Limb (tissue), 2 donors: ENCODE results near the gene APH1B.
"Not testable (repeated sequence)": the region's sequence is repeated elsewhere in the genome, so short reads cannot be mapped to it uniquely, and the experiment has no call there.

ENCODE experiments used
- DNase-seq, 2 donors: peaks; one replicate each; pipeline ENCODE4 v3.0.0-alpha.2; 2016; ENCODE audit errors: extremely low spot score in 2 of 2

APH1B gene

DNA sequence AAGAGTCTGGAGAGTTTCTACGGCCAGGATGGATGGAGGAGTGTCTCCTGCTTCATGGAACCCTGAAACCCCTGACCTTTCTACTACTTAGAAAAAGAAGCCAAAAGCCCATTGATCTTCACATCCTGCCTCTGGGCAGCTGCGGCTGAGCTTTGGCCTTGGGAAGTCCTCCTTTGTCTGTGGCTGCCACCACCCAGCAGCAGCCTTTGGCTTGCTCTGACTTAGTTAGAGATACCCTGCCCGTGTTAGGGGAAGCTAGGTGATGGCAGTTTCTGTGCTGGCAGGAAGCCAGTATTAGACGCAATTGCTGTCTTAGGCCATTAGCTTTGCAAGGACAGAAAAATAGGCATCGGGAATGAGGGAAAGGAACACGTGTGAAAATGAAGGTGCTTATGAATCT is 18.8 kb downstream of the APH1B start:
- DNase-seq: no peak

DNA sequence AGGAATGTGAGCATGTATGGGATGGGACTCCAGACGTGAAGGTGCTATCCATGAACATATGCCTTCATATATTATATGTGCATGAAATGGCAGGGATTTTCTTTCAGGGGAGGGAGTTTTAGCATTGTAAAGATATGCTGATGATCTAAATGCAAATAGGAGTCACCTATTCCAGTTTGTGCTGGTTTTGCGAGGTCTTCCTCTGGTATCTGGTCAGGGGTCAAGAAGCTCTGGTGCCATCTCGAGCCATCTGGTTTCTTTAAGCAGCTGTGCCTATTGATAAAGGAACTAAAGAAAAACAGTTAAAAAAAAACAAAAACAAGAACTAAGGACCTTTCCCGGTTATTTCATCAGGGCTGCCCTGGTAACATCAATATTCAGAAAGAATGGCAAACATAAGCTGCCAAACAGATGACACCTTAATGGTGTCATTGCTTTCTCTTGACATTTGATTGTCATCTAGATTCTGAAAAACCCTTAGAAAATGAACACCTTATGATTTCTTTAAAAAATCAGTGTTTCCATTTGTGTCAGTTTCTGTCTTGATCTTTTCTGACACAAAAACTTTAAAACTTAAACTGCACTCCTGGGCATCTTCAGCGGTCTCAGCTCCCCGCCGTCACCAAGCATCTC is 22.7 kb downstream of the APH1B start:
- DNase-seq: no peak

DNA sequence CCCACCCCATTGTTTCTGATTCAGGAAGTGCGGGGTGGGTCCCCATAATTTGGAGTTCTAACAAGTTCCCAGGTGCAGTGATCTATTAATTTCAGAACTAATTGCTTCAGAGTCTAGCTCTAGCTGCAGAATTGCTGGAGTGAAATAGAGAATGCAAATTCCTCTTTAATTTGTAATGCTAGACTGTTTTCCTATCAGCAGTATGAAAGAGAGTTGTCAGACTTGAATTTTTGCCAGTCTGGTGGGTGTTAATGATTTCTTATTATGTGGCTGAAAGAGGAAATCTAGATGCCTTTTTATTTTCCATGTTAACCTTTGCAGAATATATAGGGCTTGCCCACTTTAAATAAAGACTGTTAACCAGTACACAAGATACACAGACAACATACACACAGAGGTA is 23.7 kb downstream of the APH1B start:
- DNase-seq: no peak

DNA sequence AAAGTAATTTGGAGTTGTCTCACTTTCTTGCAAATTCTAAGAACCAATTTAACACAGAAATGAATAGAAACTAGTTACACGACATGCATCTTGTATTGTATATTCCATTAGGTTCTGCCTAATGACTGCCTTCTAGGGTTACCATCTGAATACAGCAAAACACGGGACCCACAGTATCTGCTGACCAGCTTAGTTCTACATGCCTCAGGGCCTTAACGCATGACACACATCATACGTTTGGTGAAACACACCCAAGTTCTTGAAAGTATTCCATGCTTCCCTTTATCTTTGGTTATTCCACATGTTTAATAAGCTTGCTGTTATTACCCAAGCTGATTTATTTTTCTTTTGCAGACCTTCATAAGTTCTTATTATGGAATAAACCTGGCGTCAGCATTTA is 27.9 kb downstream of the APH1B start:
- DNase-seq: no peak

DNA sequence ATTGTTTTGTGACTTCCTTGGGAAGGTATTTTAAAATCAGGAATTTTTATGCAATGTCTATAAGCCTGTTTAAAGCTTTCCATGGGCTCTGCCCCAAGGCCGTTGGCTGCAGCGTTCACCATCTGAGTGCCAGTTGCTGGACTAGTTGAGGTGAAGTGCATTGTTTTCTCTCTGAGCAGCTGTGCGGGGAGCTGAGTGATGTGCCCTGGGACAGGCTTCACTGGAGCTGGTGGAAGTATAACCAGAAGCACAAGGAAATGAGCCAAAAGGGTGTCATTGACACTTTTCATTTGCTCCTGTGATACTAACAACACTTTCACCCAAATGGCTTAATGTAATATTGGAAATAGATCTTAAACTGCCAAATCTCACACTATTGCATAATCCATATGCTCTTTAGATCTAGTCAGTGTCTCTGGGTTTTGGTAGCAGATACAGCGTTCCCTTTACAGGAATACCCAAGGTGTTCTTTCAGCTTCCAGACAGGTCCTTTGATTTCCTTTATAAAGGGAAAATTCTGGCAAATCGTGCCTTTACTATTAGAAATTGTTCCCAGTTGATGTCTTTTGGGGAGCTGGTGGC is 29.2 kb downstream of the APH1B start:
- DNase-seq: no peak

DNA sequence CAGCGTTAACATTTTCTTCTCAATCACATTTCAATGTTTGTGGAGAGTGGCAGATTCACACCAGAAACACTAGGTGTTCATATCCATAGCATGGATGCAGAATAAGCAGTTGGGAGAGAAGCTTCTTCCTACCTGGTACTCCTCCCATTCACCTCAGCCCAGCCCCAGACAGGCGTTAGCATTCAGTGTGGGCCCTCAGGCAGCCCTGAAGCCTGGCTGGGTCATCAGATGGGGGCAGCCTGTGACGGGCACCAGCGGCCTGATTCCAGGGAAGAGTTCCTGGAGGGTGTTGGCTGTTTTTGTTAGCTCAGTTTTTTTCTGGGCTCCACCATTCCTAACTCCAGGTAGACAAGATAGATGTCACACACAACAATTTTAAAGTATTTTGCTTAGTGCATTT is 31.1 kb downstream of the APH1B start:
- no peak for DNase-seq

DNA sequence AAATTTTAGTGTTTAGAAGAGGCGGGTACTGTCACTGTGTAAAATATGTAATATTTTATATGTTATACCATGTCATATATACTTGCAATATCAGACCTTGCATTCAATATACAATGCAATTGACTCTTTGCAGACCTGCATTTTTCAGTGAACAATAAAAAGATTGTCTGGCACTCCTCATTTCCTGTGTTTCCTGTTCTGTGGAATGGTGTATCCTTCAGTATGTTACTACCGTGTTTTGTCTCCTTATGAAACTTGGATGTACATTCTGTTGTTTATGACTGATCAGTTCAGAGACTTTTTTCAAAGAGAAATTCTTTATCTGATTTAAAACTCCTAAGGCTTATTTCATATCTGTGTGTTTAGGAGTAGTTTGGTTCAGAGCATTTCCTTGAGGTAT is 31.5 kb downstream of the APH1B start:
- DNase-seq: no peak

DNA sequence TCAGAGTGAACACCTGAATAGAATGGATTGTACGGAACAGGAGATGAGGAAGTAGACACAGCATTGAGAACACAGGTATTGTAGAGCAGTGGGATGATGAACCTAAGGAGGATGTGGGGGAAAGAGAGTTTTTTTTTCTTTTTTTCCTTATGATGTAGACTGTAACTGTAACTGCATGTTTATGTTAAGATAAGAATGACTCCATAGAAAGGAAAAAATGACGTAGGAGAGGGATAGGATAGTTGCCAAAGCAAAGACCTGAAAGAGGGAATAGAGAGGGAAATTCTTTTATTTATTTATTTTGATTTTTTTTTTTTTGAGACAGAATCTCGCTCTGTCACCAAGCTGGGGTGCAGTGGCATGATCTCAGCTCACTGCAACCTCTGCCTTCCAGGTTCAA is 33.2 kb downstream of the APH1B start:
- DNase-seq: no peak

DNA sequence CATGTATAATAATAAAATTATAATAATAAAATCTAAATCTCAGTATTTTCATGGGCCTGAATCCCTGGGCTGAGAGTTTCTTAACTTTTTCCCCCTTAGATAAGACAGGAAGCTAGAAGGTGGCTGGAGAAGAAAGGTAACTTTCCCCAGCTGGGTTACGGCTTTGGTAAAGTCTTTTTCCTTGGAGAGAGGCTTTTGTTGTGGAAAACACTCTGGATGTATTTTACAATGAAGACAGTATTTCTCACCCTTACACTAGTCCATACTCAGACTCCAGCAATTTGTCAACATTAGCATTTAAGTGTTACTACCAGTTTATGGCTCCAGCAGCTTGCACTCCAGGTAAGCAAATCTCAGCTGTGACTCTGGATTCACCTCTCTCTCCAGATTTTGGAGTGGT is 34.9 kb downstream of the APH1B start:
- no peak for DNase-seq

DNA sequence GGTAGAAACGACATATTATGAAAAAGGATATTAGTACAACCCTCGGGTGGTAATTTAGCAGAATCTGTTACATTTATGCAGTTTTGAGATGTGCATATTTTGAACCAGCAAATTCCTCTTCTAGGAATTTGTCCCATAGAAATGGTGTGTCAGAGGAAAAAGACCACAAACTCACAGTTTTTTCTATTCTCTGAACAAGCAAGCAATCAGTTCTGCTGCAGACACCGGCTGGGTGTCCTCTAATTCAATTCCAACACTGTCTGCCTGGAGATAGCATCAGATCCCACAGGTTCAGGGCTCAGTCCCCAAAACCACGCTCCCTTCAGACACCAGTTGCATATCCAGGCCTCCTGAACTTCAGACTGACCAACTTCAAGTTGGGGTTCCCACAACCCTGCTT is 36.4 kb downstream of the APH1B start:
- DNase-seq: no peak

DNA sequence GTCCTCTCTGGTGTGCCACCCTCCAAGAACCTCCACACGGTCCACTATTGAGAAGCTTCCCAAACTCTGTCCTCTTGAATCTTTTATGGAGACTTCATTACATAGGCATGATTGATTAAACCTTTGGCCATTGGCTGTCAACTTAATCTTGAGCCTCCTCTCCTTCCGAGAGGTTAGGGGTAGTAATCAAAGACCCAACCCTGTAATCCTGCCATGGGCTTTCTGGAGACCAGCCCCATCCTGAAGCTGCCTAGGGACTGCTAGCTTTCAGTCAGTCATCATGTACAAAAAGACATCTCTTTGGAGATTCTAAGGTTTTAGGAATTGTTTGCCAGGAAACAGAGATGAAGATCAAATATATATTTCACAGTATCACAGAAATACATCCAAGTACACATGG is 37.0 kb downstream of the APH1B start:
- DNase-seq: no peak

DNA sequence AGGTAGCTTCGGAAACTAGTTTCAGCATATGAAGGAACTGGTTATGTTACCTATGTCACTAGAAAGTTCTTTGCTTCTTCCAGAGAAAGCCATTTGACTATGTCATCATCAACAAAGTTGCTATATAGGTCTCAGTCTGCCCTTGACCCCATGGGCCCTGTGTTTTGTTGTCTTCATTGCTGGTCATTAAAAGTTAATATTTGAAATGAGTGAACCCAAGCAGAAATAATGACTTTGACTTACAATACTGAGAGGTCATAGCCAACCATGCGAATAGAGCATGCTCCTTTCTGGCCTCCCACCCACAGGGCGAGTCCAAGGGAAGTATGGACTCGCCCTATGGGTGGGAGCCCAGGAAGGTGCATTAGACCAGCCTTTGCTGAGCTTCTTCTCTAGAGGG is 40.9 kb downstream of the APH1B start:
- DNase-seq: no peak

DNA sequence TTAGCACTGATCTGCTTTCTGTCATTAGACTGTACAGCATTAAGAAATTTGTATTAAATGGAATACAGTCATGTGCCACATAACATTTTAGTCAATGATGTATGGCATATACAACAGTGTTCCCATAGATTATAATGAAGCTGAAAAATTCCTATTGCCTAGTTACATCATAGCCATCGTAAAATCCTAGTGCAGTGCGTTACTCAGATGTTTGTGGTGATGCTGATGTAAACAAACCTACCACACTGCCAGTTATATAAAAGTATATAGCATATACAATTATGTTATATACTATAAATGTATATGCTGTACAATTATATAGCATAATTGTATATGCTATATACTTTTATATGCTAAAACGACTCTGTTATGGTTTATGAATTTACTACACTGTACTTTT is 41.7 kb downstream of the APH1B start:
- DNase-seq: no peak

DNA sequence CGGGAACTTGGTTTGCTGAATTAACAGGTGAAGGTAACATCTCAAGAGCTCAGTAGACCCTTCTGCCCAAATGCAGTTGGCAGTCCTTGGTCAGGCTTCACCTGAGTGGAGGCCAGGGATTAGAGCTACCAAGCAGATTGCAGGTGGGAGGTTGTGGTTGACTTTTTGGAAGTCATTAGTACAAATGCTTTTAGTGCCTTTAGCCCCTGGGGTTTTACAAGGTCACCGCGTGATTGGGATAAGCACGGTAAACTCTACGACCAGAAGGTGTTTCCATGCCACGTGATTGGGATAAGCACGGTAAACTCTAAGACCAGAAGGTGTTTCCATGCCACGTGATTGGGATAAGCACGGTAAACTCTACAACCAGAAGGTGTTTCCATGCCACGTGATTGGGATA is 43.0 kb downstream of the APH1B start:
- not testable (repeated sequence) for DNase-seq

DNA sequence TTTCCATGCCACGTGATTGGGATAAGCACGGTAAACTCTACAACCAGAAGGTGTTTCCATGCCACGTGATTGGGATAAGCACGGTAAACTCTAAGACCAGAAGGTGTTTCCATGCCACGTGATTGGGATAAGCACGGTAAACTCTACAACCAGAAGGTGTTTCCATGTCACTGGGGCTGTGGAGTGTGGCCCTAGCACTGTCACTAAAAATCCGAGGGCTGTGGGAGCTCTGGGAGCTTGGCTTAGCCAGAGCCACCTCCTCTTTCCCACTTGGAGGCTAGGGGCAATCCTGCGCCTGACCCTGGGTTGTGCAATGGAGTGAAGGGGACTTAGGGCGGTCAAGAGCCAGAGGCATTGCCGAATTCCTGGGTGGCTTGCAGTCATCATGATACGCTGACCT is 43.6 kb downstream of the APH1B start:
- DNase-seq: not testable (repeated sequence)

DNA sequence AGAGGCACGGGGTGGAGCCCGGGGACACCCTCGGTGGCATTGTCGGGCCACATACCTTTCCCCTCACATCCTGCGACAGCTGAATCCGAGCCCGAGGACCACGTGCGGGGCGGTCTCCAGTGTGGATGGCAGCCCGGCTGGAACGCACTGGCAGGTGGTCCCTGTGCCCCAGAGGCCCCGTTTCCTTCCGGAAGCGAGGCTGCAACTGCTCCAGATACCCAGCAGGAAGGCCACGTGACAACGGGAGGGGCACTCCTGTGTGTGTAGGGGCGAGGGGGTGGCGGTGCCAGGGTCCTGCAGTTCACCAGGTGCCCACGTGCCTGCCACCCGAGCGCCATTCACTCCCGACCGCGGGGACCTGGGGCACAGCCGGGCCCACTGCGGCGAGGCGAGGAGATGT is 44.1 kb downstream of the APH1B start:
- no peak for DNase-seq

DNA sequence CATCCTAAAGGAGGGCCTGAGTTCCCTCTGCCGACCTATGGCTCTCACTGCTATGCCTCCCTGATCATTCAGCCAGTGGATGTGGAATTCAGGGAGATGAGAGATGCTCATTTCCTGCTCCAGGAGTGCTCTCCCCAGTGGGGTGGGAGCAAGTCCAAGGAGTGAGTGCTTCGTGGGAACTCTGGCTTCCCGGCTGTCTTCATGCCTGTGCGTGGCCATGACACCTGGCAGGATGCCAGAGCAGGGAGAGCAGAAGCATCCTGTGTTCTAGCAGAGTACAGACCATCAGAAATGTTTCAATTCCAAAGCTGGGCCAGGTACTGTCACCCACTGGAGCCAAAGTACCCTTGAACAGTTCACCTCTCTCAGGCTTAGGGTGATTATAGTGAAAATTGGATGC is 45.1 kb downstream of the APH1B start:
- DNase-seq: peak in 1 of 2 donors; percentile 46

DNA sequence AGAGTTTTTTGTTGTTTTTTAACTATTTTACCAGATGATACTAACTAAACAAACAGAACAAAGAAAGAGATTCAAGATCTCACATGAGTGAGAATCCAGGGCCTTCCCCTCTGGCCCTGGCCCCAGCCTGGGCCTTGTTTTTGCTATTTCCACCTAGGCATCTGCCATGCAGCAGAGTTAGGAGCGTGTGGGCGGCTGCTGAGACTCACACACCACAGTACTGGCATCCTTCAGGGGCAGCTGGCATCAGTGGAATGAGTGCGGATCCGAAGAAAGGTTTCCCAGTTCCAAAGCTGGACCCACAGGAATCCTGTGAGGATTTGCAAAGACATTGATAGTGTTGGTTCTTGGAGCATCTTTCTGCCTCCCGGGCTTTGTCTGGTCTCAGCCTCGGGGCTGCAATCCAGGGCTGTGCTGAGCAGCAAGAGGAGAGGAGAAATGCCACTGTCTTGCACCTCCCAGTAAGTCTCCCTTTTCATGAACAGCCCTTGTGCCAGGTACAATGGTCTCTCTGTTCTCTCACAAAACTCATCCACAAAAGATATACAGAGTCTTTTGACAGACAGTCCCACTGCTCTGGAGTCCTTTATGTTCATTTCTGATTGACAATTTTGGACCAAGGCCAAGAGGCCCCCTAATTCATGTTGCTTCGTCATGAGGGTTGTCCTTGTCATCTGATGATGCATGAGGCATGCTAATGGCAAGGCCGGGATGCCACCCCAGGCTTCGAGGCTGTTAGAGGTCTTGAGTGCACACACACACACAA is 46.6 kb downstream of the APH1B start:
- DNase-seq: peak in 1 of 2 donors; percentile 40

DNA sequence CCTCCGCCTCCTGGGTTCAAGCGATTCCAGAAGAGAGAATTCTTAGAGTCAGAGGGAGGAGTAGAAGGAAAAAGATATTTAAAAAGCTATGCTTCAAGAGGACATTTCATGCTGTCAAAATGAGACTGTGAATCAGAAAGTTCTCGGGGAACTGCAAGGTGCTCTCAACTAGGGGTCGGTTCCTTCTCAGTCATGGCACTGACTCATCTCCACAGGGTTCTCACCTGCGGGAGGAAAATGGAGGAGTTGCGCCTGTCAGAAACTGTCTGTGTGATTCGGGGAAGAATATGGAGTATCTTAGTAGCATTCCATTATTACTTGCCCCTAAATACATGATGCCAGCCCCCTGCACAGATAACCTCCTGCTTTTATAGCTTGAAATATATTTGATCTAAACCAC is 47.4 kb downstream of the APH1B start:
- DNase-seq: no peak

DNA sequence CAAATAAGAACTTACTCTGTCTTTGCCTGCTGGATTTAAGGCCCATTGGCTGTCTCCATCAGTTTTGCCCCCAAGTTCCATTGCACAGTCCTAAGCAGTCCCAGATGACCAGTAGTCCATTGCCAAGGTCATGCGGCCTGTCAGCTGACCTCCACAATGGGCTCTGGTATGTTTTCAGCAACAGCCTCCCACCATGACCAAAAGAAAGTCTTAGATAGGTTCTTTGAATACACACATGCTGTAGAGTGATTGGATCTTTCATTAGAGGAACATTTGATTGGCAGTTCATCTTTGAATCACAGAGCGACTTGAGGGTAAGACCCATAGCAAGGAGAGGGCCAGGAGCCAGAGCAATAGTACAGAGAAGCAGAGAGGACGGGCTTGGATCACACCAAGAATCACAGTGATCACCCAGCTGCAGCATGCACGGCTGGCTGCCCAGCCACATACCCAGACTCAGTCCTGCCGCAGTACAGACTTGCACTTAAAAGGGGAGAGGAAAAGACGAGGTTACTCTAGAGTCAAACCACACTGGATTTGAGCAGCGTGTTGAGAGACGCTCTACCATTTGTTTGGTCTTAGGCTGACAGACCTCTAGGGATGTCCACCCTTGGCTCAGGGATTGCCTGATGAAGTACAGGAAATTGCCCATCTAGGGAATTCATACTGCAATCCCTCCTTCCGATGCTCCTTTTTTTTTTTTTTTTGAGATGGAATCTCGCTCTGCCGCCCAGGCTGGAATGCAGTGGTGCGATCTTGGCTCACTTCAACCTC is 50.4 kb downstream of the APH1B start:
- no peak for DNase-seq

DNA sequence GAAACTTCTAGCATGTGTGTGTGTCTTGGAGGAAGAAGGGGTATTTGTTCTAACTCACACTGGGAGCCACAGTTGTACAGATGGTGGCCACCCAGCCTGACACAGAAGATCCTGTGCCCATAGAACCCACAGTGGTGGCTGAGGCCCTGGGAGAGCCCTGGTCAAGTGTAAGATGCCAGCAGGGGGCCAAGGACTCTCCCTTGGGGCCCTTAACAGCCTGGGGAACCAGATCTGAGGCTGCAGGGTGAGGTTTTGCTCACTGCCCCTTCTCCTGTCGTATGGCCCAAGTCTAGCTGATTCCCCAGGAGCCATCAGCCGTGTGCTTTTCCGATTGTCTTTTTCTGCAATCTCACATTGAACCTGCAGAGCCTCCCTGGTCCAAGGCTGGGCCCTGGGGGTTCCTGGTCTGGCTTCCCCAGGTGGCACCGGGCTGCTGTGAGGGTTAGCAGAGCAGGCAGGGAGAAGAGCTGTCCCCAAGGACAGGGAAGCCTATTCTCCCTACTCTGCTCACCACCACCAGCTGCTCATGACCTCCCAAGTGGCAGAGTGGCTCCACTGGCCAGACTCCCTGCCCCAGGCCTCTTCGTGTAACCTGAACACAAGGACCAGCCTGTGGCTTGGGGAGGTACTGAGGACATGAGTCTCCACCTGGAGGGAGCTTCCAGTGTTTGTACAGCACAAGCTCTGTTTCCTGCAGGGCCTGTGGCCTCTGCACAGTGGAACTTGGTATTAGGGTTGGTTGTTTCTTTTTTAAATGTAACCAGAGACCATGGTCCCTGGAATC is 52.4 kb downstream of the APH1B start:
- DNase-seq: no peak

DNA sequence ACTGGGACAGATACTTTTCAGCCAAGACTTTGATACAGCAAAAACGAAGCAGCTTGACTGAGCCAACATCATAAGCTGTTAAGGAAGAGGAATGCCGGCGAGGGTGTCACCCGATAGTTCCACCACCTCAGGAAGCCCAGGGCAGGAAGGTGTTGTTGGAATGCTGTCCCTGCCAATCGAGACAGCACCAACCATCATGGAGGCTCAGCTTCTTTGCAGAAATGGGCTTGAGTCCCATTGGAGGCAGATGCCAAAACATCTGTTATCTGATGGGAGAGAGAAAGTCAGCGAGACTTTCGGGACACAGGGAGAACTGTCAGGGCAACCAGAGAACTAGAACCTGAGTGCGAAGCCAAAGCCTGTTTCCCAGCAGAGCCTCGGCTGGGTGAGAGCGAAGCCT is 53.5 kb downstream of the APH1B start:
- no peak for DNase-seq
